Spleen (tissue), 11 donors: ENCODE measurements around the gene ZFYVE28. TPM values are rescaled to one million over a fixed set of nuclear protein-coding genes. Genes with fewer than 3 reads are reported as not detected.

Source experiments
- DNase-seq: peaks from one replicate; pipeline ENCODE4 v3.0.0-alpha.2; 2020
- H3K27ac ChIP-seq, 8 donors: fragments of 200-600 bp; sonication (generic) in 7 of 8; 1 replicate in 4 of 8; 2 replicates in 4 of 8; pipeline versions ENCODE4 v1.5.0 to v1.8.0; 2016 to 2021; ENCODE audit warnings: inconsistent platforms in 4 of 8, mild to moderate bottlenecking in 4 of 8, moderate library complexity in 1 of 8
- H3K27me3 ChIP-seq, 7 donors: fragments of 200-600 bp; sonication (generic) in 6 of 7; replicated peaks in 1 of 7; 1 replicate in 4 of 7; 2 replicates in 3 of 7; pipeline versions ENCODE4 v1.5.0 to v1.8.0; 2016 to 2021; ENCODE audit warnings: inconsistent platforms in 3 of 7, mild to moderate bottlenecking in 1 of 7
- H3K36me3 ChIP-seq, 6 donors: fragments of 200-600 bp; sonication (generic) in 5 of 6; 1 replicate in 4 of 6; 2 replicates in 2 of 6; pipeline versions ENCODE4 v1.5.0 to v1.8.0; 2016 to 2021; ENCODE audit warnings: inconsistent platforms in 2 of 6
- H3K4me1 ChIP-seq, 6 donors: fragments of 200-600 bp; sonication (generic) in 5 of 6; 1 replicate in 3 of 6; 2 replicates in 3 of 6; pipeline versions ENCODE4 v1.5.0 to v1.8.0; 2016 to 2021; ENCODE audit warnings: inconsistent platforms in 3 of 6
- H3K4me3 ChIP-seq, 8 donors: fragments of 200-600 bp; sonication (generic) in 7 of 8; 1 replicate in 4 of 8; 2 replicates in 4 of 8; pipeline versions ENCODE4 v1.5.0 to v1.8.0; 2016 to 2021; ENCODE audit warnings: inconsistent platforms in 4 of 8, mild to moderate bottlenecking in 4 of 8, moderate library complexity in 2 of 8
- H3K9me3 ChIP-seq, 8 donors: fragments of 200-600 bp; sonication (generic) in 7 of 8; 1 replicate in 4 of 8; 2 replicates in 4 of 8; pipeline versions ENCODE4 v1.5.0 to v1.8.0; 2016 to 2021; ENCODE audit warnings: inconsistent platforms in 4 of 8
- CTCF ChIP-seq, 11 experiments: fragments of 200-600 bp in 7 of 11; fragments of 450-650 bp in 4 of 11; sonication (generic) in 4 of 11; IDR thresholded peaks in 8 of 11; conservative IDR thresholded peaks in 3 of 11; 1 replicate in 7 of 11; 2 replicates in 4 of 11; pipeline versions ENCODE4 v1.4.0 to v1.8.0; 2016 to 2021; ENCODE audit warnings: antibody characterized with exemption in 11 of 11, inconsistent platforms in 4 of 11, mild to moderate bottlenecking in 1 of 11
- POLR2A ChIP-seq, 3 donors: fragments of 450-650 bp; IDR thresholded peaks; one replicate each; pipeline ENCODE4 v1.5.1; 2017; ENCODE audit warnings: antibody characterized with exemption in 3 of 3, mild to moderate bottlenecking in 1 of 3
- POLR2AphosphoS5 ChIP-seq, 3 donors: sonication (generic); formaldehyde crosslinking; IDR thresholded peaks; one replicate each; pipeline ENCODE4 v1.5.1; 2017; ENCODE audit warnings: antibody characterized with exemption in 3 of 3
- WGBS, 5 donors: extraction: QIAGEN DNeasy Blood & Tissue Kit in 3 of 5; methylation state at CpG; one replicate each; pipeline versions ENCODE4 v1.1.5 to v1.1.7; 2013 to 2018; 5-methylcytosine and 5-hydroxymethylcytosine counted together
- intact Hi-C: fragments of 100-400 bp; cut with DNase I; formaldehyde crosslinking; loops from one replicate; pipeline ENCODE4 v1.15.0; 2023; ENCODE audit warnings: low total_unique reads
- polyA plus RNA-seq, 3 donors: library from polyadenylated mRNA; stranded (reverse); fragments of 200-250 nt; gene quantifications; one replicate each; pipeline ENCODE4 v1.2.1, GENCODE V29; 2013
- total RNA-seq, 7 donors: library from RNA; depleted of rRNA in 3 of 7; stranded (reverse); fragments of >200 nt in 3 of 7; fragmentation: NEBNext Ultra II Directional in 4 of 7; extraction: Animal tissue kit (Norgen Biotek cat#: 25700) in 4 of 7; gene quantifications; one replicate each; pipeline versions ENCODE4 v1.1.0 to v1.2.1, GENCODE V29; 2016 to 2021
- donor health status: healthy with polysubstance abuse.
- donor health status: DM: no; HTN: no; CAD: no; lungs with moderate emphysema.
- donor health status: DM: no; HTN: no; CAD: no.
- donor health status: Bipolar disorder and iron deficiency.
- donor health status: healthy.
- donor health status: DM: no; HTN: no; CAD: no.
- donor health status: DM: yes; HTN: yes; CAD: no.

ZFYVE28 gene
- total and polyA plus RNA-seq, 10 donors, result 2.7 to 31.3 (median 12.6) TPM

GRCh38 chr4:2306773-2307410 lies 111.6 kb downstream of the ZFYVE28 start:
- intact Hi-C loops, result no loop called here

GRCh38 chr4:2305766-2306501 lies 112.5 kb downstream of the ZFYVE28 start:
- intact Hi-C loops, result no loop called here
- no peak overlapping the region for H3K27ac ChIP-seq
- no peaks in the 10 kb centered on the region for H3K27me3 ChIP-seq
- peaks cover 2 to 44% (median 28%) of the 10 kb centered on the region in 8 donors for H3K9me3 ChIP-seq
- TF ChIP-seq POLR2AphosphoS5 (IDR thresholded peaks at IDR 0.05), result no peak
- TF ChIP-seq CTCF (IDR thresholded peaks at IDR 0.05 in 8 of 11, conservative IDR thresholded peaks at IDR 0.05 in 3 of 11), result no peak
- TF ChIP-seq POLR2A (IDR thresholded peaks at IDR 0.05), result no peak
- H3K4me1 ChIP-seq, result no peaks in the 10 kb centered on the region
- 75 to 88% (median 82%) methylated on average over 10 to 11 of the region's 11 CpGs for WGBS, 5 donors
- DNase-seq, result peak; percentile 42
- peaks cover 0 to 16% (median 0%) of the 10 kb centered on the region in 6 donors for H3K36me3 ChIP-seq
- H3K4me3 ChIP-seq, result no peak overlapping the region

More at GRCh38 chr4:2306773-2307410, 111.6 kb downstream of the ZFYVE28 start:
- Histone ChIP-seq H3K4me1 (no peaks in the 10 kb centered on the region), H3K36me3 (peaks cover 0 to 16% (median 0%) of the 10 kb centered on the region in 6 donors), H3K27me3 (no peaks in the 10 kb centered on the region), H3K4me3 (no peak overlapping the region), H3K27ac (no peak overlapping the region), H3K9me3 (peaks cover 2 to 53% (median 37%) of the 10 kb centered on the region in 8 donors)
- peak; percentile 25 for DNase-seq
- WGBS, 5 donors, result 87 to 93% (median 89%) methylated on average over 10 of the region's 10 CpGs
- TF ChIP-seq CTCF (IDR thresholded peaks at IDR 0.05 in 8 of 11, conservative IDR thresholded peaks at IDR 0.05 in 3 of 11), result no peak
- TF ChIP-seq POLR2A (IDR thresholded peaks at IDR 0.05), result no peak
- no peak for TF ChIP-seq POLR2AphosphoS5 (IDR thresholded peaks at IDR 0.05)

GRCh38 chr4:2304877-2305561 lies 113.4 kb downstream of the ZFYVE28 start:
- TF ChIP-seq POLR2AphosphoS5 (IDR thresholded peaks at IDR 0.05), result no peak
- TF ChIP-seq POLR2A (IDR thresholded peaks at IDR 0.05), result no peak
- TF ChIP-seq CTCF (IDR thresholded peaks at IDR 0.05 in 8 of 11, conservative IDR thresholded peaks at IDR 0.05 in 3 of 11), result no peak
- Histone ChIP-seq H3K27ac (no peak overlapping the region), H3K4me3 (no peak overlapping the region), H3K36me3 (peaks cover 0 to 21% (median 0%) of the 10 kb centered on the region in 6 donors), H3K4me1 (no peaks in the 10 kb centered on the region), H3K9me3 (peaks cover 0 to 34% (median 19%) of the 10 kb centered on the region in 8 donors), H3K27me3 (no peaks in the 10 kb centered on the region)
- peak; percentile 73 for DNase-seq
- intact Hi-C loops, result no loop called here
- WGBS, 5 donors, result 90 to 94% (median 90%) methylated on average over 33 to 41 of the region's 41 CpGs
